NCI-H2171 treated with DMSO at 0.1 percent for 48 hours (cell line): Measurements from ENCODE around the gene SMARCC2.

Source experiments
- DNase-seq: peaks from one replicate; lab custom pipeline; 2025; lab: John Stamatoyannopoulos, UW

Gene SMARCC2

DNA sequence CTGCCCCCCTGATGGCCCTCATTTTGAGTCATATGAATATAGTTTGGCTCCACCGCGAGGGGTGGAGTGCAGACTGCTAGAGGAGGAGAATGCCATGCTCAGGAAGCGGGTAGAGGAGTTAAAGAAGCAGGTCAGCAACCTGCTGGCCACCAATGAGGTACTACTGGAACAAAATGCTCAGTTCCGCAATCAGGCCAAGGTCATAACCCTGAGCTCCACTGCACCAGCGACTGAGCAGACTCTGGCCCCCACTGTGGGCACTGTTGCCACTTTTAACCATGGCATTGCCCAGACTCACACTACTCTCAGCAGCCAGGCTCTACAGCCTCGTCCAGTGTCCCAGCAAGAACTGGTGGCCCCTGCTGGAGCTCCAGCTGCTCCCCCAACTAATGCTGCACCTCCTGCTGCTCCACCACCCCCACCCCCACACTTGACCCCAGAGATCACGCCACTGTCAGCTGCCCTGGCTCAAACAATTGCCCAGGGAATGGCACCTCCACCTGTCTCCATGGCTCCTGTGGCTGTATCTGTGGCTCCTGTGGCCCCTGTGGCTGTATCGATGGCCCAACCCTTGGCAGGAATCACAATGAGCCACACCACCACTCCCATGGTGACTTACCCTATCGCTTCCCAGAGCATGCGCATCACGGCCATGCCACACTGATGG lies 67.9 kb downstream of the SMARCC2 start:
- DNase-seq: no peak

DNA sequence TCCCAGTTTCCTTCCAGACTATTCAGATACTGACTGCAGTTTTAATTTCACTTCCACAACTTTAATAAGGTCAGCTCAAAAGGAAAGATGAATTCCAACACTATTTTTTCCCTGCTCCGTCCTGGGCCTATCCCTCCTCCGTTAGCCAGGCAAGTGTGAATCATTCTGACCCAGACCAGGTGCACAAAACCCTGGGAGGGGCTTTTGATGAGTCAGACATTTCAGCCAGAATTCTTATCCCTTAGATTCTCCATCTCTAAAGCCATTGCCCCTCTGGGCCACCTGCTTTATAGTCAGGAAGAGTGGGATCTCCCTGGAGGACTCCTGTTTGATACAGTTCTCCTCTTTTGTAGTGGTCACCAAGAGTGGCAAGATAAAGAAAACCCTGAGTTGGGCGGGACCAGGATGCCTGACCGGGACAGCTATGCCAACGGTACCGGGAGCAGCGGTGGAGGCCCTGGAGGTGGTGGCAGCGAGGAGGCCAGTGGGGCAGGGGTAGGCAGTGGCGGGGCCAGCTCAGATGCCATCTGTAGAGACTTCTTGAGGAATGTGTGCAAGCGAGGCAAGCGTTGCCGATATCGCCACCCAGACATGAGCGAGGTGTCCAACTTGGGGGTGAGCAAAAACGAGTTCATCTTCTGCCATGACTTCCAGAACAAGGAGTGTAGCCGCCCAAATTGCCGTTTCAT lies 69.0 kb downstream of the SMARCC2 start:
- no peak for DNase-seq

DNA sequence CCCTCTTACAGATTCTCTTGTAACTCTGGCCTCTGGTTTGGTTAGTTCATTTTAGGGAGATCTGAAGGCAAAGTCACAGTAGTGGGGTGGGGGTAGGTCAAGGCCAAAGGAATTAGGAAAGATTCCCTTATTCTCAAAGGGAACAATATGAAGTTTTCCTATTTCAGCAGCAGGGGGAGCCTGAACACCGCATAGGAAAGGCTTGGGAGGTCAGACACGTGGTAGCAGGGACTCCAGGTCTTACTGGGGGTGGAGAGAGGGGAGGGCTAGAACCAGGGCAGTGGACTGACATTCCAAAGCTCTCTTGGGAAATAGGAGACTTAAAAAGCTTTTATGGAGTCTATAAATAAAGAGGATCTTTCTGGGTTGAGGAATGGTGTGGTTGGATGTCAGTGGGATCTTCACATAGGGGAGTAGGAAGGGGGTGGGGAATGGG lies 69.9 kb downstream of the SMARCC2 start:
- peak; percentile 87 for DNase-seq

DNA sequence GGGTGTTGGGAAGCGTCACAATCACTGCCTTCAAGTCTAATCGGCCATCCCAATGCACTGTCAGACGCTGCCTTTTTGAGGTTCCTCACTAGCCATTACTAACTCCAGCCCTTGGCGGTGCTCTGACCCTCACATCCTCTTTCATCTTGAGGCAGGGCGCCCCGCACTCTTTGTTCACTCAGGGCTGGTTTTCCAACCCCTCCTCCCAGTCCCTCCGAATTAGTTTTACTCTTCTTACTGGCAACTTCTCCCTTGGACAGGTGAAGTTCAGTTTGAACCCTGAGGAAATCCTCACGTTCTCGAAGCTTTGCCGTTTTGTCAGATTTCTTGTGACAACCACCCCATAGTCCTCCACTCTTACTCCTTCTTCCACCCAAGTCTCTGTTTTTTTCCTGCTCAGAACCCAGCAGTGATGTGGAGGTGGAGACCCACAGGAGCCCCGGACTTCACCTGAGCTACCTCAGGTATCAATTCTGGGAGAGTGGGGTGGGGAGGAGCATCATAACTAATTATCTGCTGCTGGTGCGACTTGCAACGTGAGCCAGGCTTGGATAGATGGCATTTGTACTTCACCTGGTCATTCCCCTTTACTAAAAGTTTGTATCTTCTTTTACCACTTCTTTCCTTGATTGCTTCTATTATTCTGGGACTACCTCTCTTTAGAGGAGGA lies 70.5 kb downstream of the SMARCC2 start:
- DNase-seq: no peak

DNA sequence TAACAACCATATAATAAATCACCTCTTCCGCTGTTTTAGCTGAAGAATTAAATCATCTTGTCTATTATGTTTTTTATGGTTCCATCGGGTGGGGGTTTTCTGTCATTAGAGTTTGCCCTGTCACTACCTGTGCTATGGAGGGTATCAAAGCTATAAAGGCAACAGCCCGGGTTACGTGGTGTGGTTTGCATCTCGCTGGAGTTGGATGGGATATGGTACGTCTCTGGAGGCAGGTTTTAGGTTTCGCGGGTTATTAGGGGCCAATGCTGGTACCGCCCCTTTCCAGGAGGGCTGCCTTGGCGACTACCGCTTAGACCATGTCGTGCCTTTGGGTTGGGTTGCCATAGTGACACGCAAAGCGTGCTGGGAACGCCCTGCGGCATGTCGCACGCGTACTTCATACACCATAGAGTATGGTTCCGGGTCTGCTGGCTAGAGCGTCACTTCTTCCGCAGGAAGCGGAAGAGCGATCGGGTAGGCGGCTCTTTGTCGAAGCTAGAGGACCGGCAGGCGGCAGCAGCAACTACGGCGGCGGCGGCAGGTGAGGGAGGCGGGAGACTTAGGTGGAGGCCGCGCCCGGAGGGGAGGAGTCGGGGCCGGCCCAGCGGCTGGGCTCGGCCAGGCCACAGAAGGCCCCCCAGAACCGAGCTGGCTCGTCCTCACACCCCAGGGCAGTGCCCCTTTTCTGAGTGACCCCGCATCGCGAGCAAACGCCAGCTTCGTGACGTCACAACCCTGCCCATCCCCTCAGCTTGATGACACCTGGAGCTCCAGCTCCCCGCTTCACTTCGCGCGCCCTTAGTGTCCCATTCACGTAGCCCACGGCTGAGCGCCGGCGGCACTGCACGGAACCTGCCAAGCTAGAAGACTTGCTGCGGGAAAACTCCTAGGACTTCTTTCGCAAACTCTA lies 71.2 kb downstream of the SMARCC2 start, which contains the start of gene ZC3H10:
Gene ZC3H10, plus strand, starts transcription at position 489 of the 910 bp plus-strand sequence. CDS start 2,297 bp downstream, outside the sequence.
- peak; percentile 99 for DNase-seq

DNA sequence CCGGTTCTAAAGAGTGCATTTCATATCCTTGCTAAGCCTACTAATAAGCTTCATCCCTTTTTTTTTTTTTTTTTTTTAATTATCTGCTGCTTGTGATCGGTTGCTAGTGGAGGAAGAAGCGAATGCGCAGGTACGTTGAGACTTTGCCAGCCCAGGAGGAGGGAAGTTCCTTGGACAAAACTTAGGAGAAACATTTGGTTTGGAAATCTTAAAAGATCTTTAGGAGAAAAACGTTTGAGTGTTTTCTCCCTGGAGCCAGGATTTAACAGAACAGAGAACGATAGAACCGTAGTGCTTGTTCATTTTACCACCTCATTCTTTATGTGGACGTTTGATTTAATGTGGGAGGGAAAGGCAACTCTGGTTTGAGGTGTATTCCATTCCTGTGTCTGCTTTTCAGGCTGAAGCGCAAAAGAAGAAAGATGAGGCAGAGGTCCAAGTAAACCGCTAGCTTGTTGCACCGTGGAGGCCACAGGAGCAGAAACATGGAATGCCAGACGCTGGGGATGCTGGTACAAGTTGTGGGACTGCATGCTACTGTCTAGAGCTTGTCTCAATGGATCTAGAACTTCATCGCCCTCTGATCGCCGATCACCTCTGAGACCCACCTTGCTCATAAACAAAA lies 72.1 kb downstream of the SMARCC2 start:
- DNase-seq: peak; percentile 60

DNA sequence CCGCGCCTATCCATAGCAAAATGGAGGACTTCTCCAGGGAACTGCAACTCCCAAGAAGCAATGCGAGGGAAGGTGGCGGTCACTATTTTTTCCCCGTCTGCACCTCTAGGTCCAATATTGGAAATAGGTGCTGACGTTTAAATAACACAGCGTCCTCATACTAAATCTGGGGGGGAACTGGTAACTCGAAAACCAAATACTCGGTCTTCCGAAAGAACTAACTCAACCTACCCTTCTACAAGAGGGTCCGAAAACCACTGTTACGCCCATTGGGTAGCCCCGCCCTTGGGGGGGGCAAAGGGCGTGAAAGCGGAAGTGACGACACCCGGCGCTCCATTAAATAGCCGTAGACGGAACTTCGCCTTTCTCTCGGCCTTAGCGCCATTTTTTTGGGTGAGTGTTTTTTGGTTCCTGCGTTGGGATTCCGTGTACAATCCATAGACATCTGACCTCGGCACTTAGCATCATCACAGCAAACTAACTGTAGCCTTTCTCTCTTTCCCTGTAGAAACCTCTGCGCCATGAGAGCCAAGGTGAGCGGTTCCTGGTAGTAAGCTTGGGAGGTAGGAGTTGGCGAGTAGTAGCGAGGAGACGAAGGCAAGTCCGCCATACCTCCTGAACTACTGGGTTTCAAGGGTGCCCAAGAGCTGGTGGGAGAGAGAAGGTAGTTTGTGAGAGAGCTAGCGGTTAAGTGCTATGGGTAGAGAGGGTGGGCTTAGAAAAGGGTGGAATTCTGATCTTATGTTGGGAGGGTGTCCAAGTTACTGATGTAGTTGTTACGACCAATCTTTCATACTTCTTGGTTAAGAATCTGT lies 72.8 kb downstream of the SMARCC2 start, which contains the start of gene RPL41:
Gene RPL41, plus strand, starts transcription at position 367 of the 815 bp plus-strand sequence.
- peak; percentile 96 for DNase-seq

DNA sequence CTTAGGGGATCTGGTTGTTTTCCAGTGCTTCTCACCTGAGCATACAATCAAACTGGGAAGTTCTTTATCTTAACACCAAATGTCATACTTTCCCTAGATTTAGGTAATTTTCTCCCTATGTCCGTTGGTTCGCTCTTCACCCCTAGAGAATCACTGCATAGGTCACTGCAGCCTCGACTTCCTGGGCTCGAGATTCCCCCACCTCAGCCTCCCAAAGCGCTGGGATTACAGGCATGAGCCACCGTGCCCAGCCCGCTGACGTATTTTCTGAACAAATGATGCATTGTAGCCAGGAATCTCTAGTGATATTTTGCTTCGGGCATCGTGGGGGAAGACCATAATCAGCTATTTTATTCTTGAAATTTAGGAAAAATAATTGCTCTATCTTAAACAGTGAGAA lies 74.0 kb downstream of the SMARCC2 start:
- DNase-seq: no peak

- DNase-seq: no peak
Measured at GRCh38 chr12:56114084-56114483, 75.2 kb downstream of the SMARCC2 start.
